ENCODE measurements around the gene SNRNP70.

SNRNP70 gene

GRCh38 chr19:49098795-49099194, 13.5 kb downstream of the SNRNP70 start:
- no peak for DNase-seq (ENCODE audit: extremely low read depth, low read depth)
- TF ChIP-seq CTCF (IDR thresholded peaks at IDR 0.05; ENCODE audit: low read depth, low read length, missing control alignments): no peak
- H3K4me3 ChIP-seq (replicated peaks; ENCODE audit: low read depth, low read length): no peak overlapping the region

- H3K4me3 ChIP-seq (replicated peaks; ENCODE audit: low read depth, low read length): no peak overlapping the region
- DNase-seq (ENCODE audit: extremely low read depth, low read depth): no peak
- no peak for TF ChIP-seq CTCF (IDR thresholded peaks at IDR 0.05; ENCODE audit: low read depth, low read length, missing control alignments)
Observed at GRCh38 chr19:49101160-49101559, 15.9 kb downstream of the SNRNP70 start.

DNA sequence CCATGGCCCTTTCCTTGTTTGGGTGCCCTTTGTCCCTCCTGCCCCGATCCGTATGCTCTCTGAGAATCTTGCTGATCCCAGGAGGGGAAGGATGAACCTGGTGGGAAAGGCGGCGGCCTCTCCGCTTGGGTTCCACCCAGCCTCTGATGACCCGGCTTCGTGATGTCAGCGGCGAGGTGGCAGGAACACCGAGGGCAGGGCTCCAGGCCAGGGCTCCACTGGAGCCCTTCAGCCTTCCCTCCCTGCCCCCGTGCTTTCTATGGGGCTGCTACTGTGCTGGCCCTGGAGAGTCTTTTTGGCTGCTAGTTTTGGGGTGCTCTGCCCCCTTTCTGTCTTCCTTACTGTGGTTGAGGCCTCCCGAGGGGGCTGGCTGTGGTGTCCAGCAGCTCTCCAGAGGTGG, 17.1 kb downstream of the SNRNP70 start:
- DNase-seq (ENCODE audit: extremely low read depth, low read depth): no peak
- H3K4me3 ChIP-seq (replicated peaks; ENCODE audit: low read depth, low read length): no peak overlapping the region

DNA sequence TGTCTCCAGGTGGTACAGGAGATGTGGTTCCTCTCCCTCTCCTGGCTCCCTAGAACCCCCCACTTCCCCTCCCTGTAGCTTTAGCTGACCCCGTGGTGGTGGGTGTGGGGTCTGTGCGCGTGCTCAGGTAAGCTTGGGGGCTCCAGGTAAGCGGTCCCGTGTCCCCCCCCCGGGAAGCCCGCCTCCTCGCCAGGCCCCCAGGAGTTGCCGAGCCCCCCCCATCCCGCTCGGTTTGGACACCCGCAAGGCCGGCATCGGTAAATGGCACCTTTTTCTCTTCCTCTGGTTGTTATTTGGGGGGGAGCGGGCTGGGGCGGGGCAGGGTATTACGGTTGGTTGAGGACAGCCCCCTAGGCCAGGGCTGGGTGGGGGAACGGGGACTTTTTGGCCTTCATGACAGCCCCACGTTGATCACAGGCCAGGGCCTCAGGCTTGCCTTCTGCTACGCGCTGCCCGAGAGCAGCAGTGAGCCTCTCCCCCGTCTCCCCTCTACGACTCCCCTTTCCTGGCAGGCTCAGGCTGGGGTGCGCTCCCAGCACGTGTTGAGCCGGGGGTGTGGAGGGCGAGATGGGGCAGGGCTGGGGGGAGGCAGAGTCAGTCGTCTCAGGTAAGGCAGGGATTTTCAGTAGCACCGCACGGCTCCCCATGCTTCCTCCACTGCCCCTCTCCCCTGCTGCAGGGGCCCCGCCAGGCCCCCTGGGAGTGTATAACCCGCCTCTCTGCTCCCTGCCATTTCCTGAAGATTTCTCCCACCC, 18.3 kb downstream of the SNRNP70 start:
- no peak for TF ChIP-seq CTCF (IDR thresholded peaks at IDR 0.05; ENCODE audit: low read depth, low read length, missing control alignments)
- no peak overlapping the region for H3K4me3 ChIP-seq (replicated peaks; ENCODE audit: low read depth, low read length)
- DNase-seq (ENCODE audit: extremely low read depth, low read depth): no peak

More for the DNA sequence above, 17.1 kb downstream of the SNRNP70 start:
- no peak for TF ChIP-seq CTCF (IDR thresholded peaks at IDR 0.05; ENCODE audit: low read depth, low read length, missing control alignments)

DNA sequence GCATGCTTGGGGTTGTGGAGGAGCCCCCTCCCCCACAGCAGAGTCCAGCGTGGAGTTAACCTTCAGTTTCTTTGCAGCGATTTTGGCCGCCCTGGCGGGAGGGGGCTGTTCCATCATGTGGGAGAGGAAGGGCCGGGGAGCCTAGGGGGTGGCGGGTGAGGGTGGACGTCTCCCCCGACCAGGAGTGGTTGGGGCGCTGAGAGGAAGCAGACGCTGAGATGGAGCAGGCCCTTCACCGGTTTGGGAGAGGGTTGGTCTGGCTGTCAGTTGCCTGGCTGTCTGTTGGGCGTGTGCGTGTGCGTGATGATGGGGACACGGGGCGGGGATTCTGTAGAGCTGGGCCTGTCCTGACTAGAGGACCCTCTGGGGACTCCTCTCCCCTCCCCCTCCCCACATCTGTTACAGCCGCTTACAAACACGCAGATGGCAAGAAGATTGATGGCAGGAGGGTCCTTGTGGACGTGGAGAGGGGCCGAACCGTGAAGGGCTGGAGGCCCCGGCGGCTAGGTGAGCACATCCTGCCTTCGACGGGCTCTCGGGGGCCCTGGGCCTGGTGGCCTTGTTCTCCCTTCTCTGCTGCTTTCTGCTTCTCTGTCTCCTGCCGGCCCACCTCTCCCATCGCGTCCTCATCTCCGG, 19.1 kb downstream of the SNRNP70 start:
- TF ChIP-seq CTCF (IDR thresholded peaks at IDR 0.05; ENCODE audit: low read depth, low read length, missing control alignments): no peak
- no peak overlapping the region for H3K4me3 ChIP-seq (replicated peaks; ENCODE audit: low read depth, low read length)
- no peak for DNase-seq (ENCODE audit: extremely low read depth, low read depth)

DNA sequence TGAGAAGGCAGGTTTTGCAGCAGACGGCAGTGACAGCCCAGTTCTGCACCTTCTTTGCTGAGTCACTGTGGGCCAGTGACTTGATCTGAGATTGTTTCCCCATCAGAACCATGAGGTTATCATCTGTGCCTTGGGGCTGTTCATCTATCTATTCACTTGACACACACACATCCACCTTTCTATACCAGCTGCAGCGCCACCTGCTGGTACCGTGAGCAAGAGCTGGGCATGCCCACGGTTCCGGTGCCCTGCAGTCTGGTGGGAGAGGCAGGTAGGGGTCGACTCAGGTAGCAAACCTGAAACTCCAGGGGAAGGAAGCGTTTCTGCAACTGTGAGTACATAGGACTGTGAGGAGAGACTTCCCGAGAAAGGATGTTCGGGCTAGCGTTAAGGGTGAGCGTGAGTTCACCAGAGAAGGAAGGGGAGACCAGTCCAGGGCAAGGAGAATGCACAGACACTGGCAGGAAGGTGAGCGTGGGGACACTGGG, 21.4 kb downstream of the SNRNP70 start:
- no peak for DNase-seq (ENCODE audit: extremely low read depth, low read depth)
- H3K4me3 ChIP-seq (replicated peaks; ENCODE audit: low read depth, low read length): no peak overlapping the region
- peak; percentile 86 for TF ChIP-seq CTCF (IDR thresholded peaks at IDR 0.05; ENCODE audit: low read depth, low read length, missing control alignments)

Measured in HFF-Myc (cell line).